Measurements from ENCODE around the gene TRAF5.
A peak's percentile ranks its signal among the peaks of the same experiment; 100 is the strongest.
"Not testable (repeated sequence)": the region's sequence is repeated elsewhere in the genome, so short reads cannot be mapped to it uniquely, and the experiment has no call there.

Gene TRAF5

DNA sequence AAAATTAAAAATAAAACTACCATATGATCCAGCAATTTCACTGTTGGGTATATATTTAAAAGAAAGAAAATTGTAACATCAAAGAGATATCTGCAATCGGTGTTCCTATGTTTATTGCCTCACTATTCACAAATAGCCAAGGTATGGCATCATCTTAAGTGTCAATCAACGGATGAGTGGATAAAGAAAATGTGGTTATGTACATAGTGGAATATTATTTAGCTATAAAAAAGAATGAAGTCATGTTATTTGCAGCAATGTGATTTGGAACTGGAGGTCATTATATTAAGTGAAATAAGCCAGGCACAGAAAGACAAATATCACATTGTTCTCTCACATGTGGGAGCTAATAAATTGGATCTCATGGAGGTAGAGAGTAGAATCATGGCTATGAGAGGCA lies 89.1 kb downstream of the TRAF5 start:
- FAIRE-seq (no peak), DNase-seq (ENCODE audit: insufficient read length, low spot score) (no peak)
- no peak for TF ChIP-seq POU2F2 (IDR thresholded peaks at IDR 0.05; ENCODE audit: low read depth, low read length)
- TF ChIP-seq POLR2A (IDR thresholded peaks at IDR 0.05; ENCODE audit: low read depth, low read length), result no peak
- no peak for TF ChIP-seq PAX5 (IDR thresholded peaks at IDR 0.05; ENCODE audit: insufficient read depth, low read length, severe bottlenecking)
- no peak for TF ChIP-seq POLR2AphosphoS5 (IDR thresholded peaks at IDR 0.05; ENCODE audit: low read depth, low read length)
- no peak for TF ChIP-seq SPI1 (IDR thresholded peaks at IDR 0.05; ENCODE audit: low read depth, low read length)

DNA sequence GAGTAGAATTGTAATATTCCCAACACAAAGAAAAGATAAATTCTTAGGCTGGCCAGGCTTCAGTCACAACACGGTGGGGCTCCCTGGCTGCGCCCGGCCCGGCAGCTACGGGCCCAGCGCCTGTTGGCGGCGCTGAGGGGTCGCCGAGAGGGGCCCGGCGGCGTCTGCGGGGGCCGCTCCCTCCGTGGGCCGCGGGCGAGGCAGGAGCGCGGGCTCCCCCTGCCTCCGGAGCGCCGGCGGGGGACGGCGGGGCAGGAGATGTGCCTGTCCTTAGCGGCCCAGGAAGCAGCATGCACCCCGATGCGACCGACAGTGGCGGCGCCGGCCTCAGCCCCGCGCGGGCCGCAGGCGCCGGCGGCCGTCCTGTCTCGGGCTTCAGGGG lies 89.6 kb downstream of the TRAF5 start:
- not testable (repeated sequence) for FAIRE-seq; DNase-seq (ENCODE audit: insufficient read length, low spot score)

DNA sequence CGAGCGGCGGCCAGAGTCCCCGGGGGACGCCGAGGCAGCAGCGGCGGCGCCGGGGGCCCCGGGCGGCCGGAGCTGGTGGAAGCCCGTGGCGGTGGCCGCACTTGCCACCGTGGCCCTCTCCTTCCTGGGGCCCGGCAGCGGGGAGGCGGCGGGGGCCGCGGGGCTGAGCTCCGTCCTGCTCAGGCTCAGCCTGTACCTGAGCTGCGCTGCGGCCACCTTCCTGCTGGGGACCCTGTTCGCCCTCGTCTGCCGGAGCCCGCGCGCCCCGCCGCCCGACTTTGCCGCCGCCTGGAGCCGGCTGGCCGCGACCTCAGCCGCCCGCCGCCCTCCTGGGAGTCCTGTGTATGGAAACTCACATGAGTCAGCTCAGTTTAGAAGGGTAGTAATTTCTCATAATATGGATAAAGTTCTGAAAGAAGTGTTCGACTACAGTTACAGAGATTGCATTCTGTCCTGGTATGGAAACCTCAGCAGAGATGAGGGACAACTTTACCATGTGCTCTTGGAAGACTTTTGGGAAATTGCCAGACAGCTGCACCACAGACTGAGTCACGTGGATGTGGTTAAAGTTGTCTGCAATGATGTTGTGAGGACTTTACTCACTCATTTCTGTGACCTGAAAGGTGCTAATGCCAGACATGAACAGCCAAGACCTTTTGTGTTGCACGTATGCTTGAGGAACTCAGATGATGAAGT lies 90.1 kb downstream of the TRAF5 start:
- peak; percentile 97 for FAIRE-seq
- peak; percentile 14 for DNase-seq (ENCODE audit: insufficient read length, low spot score)

GRCh38 chr1:211420389-211420788 lies 93.8 kb downstream of the TRAF5 start:
- FAIRE-seq (no peak), DNase-seq (ENCODE audit: insufficient read length, low spot score) (no peak)
- no peak for TF ChIP-seq PAX5 (IDR thresholded peaks at IDR 0.05; ENCODE audit: insufficient read depth, low read length, severe bottlenecking)
- TF ChIP-seq POLR2A (IDR thresholded peaks at IDR 0.05; ENCODE audit: low read depth, low read length), result no peak
- no peak for TF ChIP-seq TAF1 (IDR thresholded peaks at IDR 0.05; ENCODE audit: low read depth, low read length)
- no peak for TF ChIP-seq SPI1 (IDR thresholded peaks at IDR 0.05; ENCODE audit: low read depth, low read length)
- TF ChIP-seq POLR2AphosphoS5 (IDR thresholded peaks at IDR 0.05; ENCODE audit: low read depth, low read length), result no peak
- no peak for TF ChIP-seq POU2F2 (IDR thresholded peaks at IDR 0.05; ENCODE audit: low read depth, low read length)

GRCh38 chr1:211420845-211421454 lies 94.3 kb downstream of the TRAF5 start:
- TF ChIP-seq SPI1 (IDR thresholded peaks at IDR 0.05; ENCODE audit: low read depth, low read length) (no peak), POLR2A (IDR thresholded peaks at IDR 0.05; ENCODE audit: low read depth, low read length) (no peak), POLR2AphosphoS5 (IDR thresholded peaks at IDR 0.05; ENCODE audit: low read depth, low read length) (no peak), PAX5 (IDR thresholded peaks at IDR 0.05; ENCODE audit: insufficient read depth, low read length, severe bottlenecking) (no peak), TAF1 (IDR thresholded peaks at IDR 0.05; ENCODE audit: low read depth, low read length) (no peak), POU2F2 (IDR thresholded peaks at IDR 0.05; ENCODE audit: low read depth, low read length) (no peak)
- FAIRE-seq, result peak; percentile 16
- no peak for DNase-seq (ENCODE audit: insufficient read length, low spot score)

DNA sequence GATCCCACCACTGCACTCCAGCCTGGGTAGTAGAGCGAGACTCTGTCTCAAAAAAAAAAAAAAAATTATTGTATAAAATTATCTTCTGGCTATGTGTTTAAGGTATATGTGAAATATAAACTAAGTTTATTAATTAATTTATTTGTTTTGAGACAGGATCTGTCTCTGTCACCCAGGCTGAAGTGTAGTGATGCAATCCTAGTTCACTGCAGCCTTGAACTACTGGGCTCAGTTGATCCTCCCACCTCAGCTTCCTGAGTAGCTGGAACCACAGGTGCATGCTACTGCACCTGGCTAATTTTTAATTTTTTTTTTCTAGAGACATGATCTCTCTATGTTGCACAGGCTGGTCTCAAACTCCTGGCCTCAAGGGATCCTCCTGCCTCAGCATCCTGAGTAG lies 97.4 kb downstream of the TRAF5 start:
- DNase-seq (ENCODE audit: insufficient read length, low spot score) (no peak), FAIRE-seq (no peak)
- no peak for TF ChIP-seq TAF1 (IDR thresholded peaks at IDR 0.05; ENCODE audit: low read depth, low read length)
- TF ChIP-seq POU2F2 (IDR thresholded peaks at IDR 0.05; ENCODE audit: low read depth, low read length), result no peak
- no peak for TF ChIP-seq SPI1 (IDR thresholded peaks at IDR 0.05; ENCODE audit: low read depth, low read length)
